IPS-11a (cell line): ENCODE data around the gene ADAP2.
"Not testable (repeated sequence)": the region's sequence is repeated elsewhere in the genome, so short reads cannot be mapped to it uniquely, and the experiment has no call there.

Source experiments
- H3K4me3 ChIP-seq: one replicate; pipeline ENCODE4 v1.5.1; 2013; ENCODE audit warnings: low read depth, low read length, control low read depth

The ADAP2 gene

GRCh38 chr17:30921544-30922196 is at the start of gene ADAP2:
TSS of gene ADAP2 (plus strand) at chr17:30921945. CDS start at chr17:30922015, 70 bp downstream.
- peak within 1 kb of the TSS; percentile 30 for H3K4me3 ChIP-seq

DNA sequence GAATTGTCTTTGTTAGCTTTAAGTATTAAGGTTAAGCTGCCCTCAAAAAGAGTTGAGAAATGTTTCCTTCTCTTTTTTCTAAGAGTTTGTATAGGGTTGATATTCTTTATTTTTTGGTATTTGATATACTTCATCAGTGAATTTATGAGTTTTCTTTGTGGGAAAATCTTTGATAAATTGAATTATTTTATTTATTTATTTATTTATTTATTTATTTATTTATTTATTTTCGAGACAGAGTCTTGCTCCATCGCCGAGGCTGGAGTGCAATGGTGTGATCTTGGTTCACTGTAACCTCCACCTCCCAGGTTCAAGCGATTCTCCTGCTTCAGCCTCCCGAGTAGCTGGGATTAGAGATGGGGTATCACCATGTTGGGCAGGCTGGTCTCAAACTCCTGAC is 35.6 kb upstream of the ADAP2 start:
- no peak overlapping the region for H3K4me3 ChIP-seq

- H3K4me3 ChIP-seq, result no peak overlapping the region
Measured at GRCh38 chr17:30894236-30894635, 27.5 kb upstream of the ADAP2 start.

DNA sequence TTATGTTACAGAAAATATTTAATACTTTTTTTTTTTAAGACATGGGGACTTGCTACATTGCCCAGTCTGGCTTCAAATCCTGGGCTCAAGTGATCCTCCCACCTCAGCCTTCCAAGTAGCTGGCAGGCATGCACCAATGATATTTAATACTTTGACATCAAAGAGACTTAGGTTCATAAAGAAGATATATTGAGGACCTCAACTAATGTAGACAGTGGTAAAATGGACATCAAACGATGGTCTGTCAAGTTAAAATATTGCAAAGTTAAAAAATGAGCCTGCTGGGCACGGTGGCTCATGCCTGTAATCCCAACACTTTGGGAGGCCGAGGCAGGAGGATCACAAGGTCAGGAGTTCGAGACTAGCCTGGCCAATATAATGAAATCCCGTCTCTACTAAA is 24.4 kb upstream of the ADAP2 start:
- no peak overlapping the region for H3K4me3 ChIP-seq

DNA sequence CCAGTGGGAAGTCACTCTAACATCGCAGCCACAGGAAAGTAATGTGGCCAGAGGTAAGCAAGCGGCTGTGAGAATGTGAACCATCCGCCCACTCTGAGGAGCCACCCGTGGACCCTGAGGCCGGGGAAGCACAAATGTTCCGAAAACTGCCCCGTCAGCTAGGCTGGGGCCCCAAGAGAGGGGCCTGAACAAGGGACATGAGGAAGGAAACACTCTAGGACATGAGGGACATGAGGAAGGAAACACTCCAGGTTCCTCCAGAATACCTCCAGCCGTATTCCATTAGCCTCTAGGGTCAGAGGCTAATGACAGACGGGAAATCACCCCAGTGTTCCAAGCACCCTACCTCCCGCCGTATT is 16.0 kb upstream of the ADAP2 start:
- peak overlapping the region; percentile 91 for H3K4me3 ChIP-seq

DNA sequence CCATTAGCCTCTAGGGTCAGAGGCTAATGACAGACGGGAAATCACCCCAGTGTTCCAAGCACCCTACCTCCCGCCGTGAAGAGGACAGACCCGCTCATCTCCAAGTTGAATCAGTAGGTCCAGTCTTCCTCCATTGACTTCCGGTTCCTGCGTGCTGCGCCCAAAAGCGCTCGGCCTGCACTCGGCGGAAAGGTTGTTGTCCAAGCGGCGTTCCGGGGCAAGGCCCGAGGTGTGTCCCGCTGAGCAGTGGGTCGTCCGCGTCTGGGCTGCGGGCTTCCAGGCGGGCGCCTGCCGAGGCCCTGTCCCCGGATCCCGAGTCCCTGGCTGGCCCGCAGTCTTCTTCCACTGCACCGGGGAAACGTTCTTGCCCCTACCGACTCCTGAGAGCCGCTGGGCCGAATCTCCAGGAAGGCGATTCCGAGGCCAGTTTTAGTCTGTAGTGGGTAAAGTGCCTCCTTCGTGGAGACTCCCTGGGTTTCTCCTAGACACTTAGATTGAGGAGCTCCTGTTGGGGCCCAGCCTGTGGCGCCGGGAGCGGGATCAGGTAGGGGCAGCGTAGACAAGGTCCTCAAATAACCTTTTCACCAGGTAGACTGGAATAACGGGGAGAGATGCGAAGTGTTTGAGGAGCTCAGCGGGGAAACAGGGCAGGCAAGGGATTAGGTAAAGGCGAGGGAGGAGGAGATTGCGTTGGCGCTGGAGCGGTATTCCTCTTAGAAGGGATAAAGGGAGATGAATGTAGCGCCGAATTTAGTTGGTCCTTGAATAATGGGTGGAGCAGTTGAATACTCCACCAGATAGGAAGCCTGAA is 15.4 kb upstream of the ADAP2 start, which contains the start of gene TEFM:
TSS of gene TEFM (minus strand) at position 138 of the 811 bp plus-strand sequence. CDS start at position 98, 40 bp downstream.
- H3K4me3 ChIP-seq, result peak within 1 kb of the TSS; percentile 91

DNA sequence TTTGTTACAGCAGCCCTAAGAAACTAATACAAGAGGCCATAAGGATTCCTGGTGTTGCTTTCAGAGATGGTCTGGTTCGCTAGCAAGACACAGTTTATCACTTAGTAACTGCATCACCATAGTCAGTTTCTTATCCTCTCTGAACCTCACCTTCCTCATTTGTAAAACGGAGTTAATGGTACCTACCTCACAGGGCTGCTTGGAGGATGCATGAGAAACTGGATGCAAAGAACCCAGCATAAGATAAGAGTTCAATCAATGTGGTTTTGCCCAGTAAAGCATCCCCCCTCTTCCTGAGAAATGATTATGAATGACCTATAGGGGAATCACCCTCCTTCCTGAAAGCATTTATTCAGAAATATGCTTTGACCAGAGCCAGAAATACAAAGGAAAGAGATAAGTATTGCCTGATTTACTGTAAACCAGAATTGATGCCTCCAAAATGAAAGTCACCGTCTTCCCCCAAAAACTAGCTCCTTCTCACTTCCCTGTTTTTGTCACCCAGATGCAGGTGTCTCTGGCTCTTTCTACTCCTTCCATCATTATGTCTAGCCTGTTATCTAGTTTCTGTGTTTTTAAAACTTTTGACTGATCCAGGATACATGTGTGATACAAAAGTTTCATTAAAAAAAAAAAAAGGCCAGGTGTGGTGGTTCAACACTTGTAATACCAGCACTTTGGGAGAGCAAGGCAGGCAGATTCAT is 12.9 kb upstream of the ADAP2 start:
- no peak overlapping the region for H3K4me3 ChIP-seq

- H3K4me3 ChIP-seq, result not testable (repeated sequence)
Measured at GRCh38 chr17:30910151-30910550, 11.6 kb upstream of the ADAP2 start.

- no peak overlapping the region for H3K4me3 ChIP-seq
Measured at GRCh38 chr17:30913955-30914354, 7.8 kb upstream of the ADAP2 start.

- H3K4me3 ChIP-seq, result no peak overlapping the region
Measured at GRCh38 chr17:30915833-30916611, 5.7 kb upstream of the ADAP2 start.

- H3K4me3 ChIP-seq, result no peak overlapping the region
Measured at GRCh38 chr17:30917050-30917449, 4.7 kb upstream of the ADAP2 start.

DNA sequence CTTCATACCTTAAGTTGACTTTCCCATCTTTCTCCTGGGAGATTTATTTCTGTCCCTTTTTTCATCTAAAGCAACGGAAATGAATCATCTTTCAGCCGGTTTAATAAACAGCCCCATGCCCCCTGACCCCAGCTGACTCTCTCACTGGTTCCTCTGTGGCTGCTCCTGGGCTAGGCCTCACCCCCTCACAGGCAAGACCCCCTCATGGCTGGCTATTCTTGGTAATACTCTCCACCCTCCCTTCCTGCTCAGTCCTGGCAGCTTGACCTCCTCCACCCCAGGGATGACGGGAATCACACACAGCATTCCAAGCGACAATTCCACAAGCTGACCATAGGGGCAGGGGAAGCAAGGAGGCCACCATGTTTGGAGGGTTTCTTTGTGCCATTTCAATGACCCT is 1.5 kb upstream of the ADAP2 start:
- H3K4me3 ChIP-seq, result no peak overlapping the region

- no peak overlapping the region for H3K4me3 ChIP-seq
Measured at GRCh38 chr17:30920683-30921543, 832 bp upstream of the ADAP2 start.

DNA sequence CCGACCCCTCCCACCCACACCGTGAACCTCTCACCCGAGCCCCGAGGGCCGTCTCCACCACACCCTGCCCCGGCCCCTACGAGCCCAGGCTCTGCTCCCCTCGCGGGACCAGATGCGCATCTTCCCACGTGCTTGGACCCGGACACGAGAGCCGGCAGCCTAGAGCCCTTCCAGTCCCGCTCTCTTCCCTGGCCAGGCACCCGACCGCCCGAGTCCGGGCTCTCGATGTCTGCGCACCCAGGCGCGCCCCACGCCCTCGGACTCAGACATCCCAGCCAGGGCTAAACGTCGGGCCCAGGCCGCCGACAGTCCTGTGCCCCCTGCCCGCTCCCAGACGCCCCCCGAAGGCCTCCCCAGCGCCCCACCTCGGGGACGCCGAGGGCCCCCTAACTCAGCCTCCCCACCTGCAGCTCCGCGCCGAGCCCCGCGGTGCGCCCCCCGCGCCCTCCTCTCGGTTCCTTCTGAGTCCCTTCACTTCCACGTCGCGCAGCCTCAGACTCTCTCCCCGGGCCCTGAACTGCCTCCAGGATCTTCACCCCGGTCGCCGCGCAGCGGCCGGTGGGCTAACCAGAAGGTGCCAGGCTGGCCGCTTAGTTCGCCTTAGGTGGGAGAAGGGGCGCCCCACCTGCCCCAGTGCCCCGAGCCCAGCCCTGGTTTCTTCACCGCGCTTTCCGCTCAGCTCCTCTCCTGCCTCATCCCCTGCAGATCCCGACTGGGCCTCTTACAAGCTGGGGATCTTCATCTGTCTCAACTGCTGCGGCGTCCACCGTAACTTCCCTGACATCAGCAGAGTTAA is 688 bp downstream of the ADAP2 start:
- H3K4me3 ChIP-seq, result peak overlapping the region; percentile 10

DNA sequence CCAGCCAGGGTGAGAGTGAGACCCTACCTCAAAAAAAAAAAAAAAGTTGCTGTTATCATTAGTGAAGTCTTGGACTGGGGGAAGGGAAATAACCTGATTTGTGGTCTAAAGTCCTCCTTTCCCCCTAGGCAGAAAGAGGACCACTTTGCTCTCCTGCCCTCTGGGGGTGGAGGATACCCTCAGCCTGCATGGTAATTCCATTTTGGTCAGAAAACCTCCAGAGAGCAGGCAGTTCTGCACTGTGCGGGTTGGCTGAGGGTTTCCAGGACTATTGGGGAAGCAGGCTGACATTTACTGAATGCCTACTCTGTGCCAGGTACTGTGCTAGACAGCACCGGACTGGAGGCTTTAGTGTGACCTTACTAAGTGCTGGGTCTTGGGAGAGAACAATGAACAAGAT is 2.6 kb downstream of the ADAP2 start:
- no peak overlapping the region for H3K4me3 ChIP-seq

DNA sequence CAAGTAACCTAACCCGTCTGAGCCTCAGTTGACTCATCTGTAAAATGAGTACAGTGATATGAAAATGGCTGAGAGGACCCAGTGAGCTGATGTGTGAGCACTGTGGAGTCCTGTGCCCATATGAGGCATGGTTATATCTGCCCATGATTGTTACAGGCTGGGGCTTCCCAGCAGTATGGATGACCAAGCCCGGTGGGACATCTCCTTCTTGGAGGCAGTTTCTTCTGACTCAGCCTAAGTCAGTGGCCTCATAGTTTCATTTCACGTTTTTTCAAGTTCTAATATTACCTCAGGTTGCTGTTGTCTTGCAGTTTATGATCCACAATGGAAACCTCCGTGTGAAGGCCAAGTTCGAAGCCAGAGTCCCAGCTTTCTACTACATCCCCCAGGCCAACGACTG is 4.8 kb downstream of the ADAP2 start:
- no peak overlapping the region for H3K4me3 ChIP-seq

DNA sequence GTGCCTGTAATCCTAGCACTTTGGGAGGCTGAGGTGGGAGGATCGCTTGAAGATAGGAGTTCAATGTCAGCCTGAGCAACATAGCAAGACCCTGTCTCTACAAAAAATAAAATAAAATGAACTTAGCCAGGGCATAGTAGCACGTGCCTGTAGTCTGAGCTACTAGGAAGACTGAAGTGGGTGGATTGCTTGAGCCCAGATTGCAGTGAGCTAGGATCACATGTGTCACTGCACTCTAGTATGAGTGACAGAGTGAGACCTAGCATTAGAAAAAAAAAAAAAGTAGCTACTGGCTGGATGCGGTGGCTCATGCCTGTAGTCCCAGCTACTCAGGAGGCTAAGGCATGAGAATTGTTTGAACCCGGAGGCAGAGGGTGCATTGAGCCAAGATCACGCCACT is 6.0 kb downstream of the ADAP2 start:
- H3K4me3 ChIP-seq, result no peak overlapping the region

- H3K4me3 ChIP-seq, result no peak overlapping the region
Measured at GRCh38 chr17:30928584-30928983, 6.8 kb downstream of the ADAP2 start.

DNA sequence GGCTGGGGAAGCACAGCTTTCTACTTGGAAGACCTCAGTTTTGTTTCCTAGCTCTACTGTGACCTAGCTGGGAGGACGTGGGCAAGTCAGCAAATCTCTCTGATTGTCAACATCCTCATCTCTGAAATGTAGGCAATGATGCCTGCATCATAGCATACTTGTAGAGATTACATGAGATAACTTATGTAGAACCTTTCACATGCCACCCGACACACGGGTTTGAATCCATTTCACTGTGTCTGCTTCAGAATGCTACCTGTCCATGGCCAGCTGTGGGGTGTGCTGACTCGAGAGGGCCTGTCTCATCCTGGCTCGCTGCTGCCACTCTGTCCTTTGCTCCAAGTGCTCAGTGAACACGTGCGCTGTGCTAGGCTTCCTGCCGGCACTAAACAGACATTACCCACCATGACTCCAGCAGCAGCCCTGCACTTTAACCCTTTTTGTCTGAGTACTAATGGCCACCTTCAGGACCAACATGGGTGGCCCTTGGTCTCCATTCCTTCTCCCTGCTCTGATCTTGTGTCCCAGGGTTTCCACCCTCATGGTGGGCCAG is 7.4 kb downstream of the ADAP2 start:
- no peak overlapping the region for H3K4me3 ChIP-seq
